H1 (cell line): Measurements from ENCODE around the gene PLB1. TPM values are rescaled to one million over a fixed set of nuclear protein-coding genes. Genes with fewer than 3 reads are reported as not detected.

Experiments used
- CTCF ChIA-PET: fragments of 300-600 bp; sonication (Branson Sonifier 250); formaldehyde crosslinking; loops from one replicate; lab custom pipeline; 2021; ENCODE audit not compliant: partially characterized antibody; lab: Charles Lee
- POLR2A ChIA-PET: fragments of 300-600 bp; sonication (Branson Sonifier 250); formaldehyde crosslinking; loops from one replicate; lab custom pipeline; 2021; ENCODE audit warnings: inconsistent platforms; ENCODE audit not compliant: partially characterized antibody; lab: Charles Lee
- DNase-seq, 2 experiments: peaks; one replicate each; pipeline versions ENCODE4 v3.0.0 to v3.0.0-alpha.2; 2010 to 2022; ENCODE audit warnings: low spot score in 2 of 2, low read depth in 1 of 2, mixed read lengths in 1 of 2
- FAIRE-seq: peaks from 2 replicates; lab custom pipeline; 2011; peaks lifted over from hg19 to GRCh38; lab: Jason Lieb, UNC
- H2AFZ ChIP-seq: 2 replicates; pipeline ENCODE4 v1.8.1; 2012; ENCODE audit warnings: low read length, inconsistent platforms
- H2AK5ac ChIP-seq: 2 replicates; pipeline ENCODE4 v1.6.1; 2013; ENCODE audit warnings: low read depth, low read length
- H2BK120ac ChIP-seq: replicated peaks from 2 replicates; pipeline ENCODE3; 2013; ENCODE audit warnings: low read depth, low read length, inconsistent platforms
- H2BK12ac ChIP-seq: 2 replicates; pipeline ENCODE4 v1.6.1; 2013; ENCODE audit warnings: low read depth, low read length
- H2BK15ac ChIP-seq: 2 replicates; pipeline ENCODE4 v1.6.1; 2013; ENCODE audit warnings: low read length
- H2BK20ac ChIP-seq: 2 replicates; pipeline ENCODE4 v1.6.1; 2013; ENCODE audit warnings: low read length
- H2BK5ac ChIP-seq: 2 replicates; pipeline ENCODE4 v1.6.1; 2013; ENCODE audit warnings: low read depth, low read length
- H3K14ac ChIP-seq: 2 replicates; pipeline ENCODE4 v1.6.1; 2013; ENCODE audit warnings: inconsistent platforms; ENCODE audit not compliant: insufficient read length
- H3K18ac ChIP-seq: 2 replicates; pipeline ENCODE4 v1.6.1; 2013; ENCODE audit warnings: low read length; ENCODE audit errors: extremely low read depth
- H3K23ac ChIP-seq: 2 replicates; pipeline ENCODE4 v1.6.1; 2013; ENCODE audit warnings: inconsistent platforms; ENCODE audit not compliant: insufficient read length
- H3K23me2 ChIP-seq: 2 replicates; pipeline ENCODE4 v1.6.1; 2013; ENCODE audit warnings: low read depth, low read length
- H3K27ac ChIP-seq: 2 replicates; pipeline ENCODE4 v1.6.1; 2011; ENCODE audit warnings: low read depth, low read length, inconsistent platforms
- H3K27me3 ChIP-seq, 4 experiments: replicated peaks in 1 of 4; 1 replicate in 1 of 4; 2 replicates in 3 of 4; pipeline versions ENCODE4 v1.6.1 to v1.8.1; 2011 to 2013; ENCODE audit warnings: low read length in 3 of 4, mild to moderate bottlenecking in 3 of 4, inconsistent platforms in 2 of 4, mixed read lengths in 2 of 4, moderate library complexity in 1 of 4; ENCODE audit not compliant: control insufficient read depth in 3 of 4, insufficient read depth in 3 of 4; ENCODE audit errors: extremely low read depth in 1 of 4
- H3K36me3 ChIP-seq, 4 experiments: 2 replicates each; pipeline versions ENCODE4 v1.6.1 to v1.8.1; 2011 to 2013; ENCODE audit warnings: mild to moderate bottlenecking in 4 of 4, low read length in 3 of 4, moderate library complexity in 2 of 4, control low read depth in 1 of 4, inconsistent platforms in 1 of 4; ENCODE audit not compliant: insufficient read depth in 4 of 4, control insufficient read depth in 2 of 4
- H3K4ac ChIP-seq: replicated peaks from 2 replicates; pipeline ENCODE3; 2013; ENCODE audit warnings: low read length, low read depth, mixed read lengths, inconsistent platforms; ENCODE audit not compliant: insufficient read length
- H3K4me1 ChIP-seq, 4 experiments: replicated peaks in 1 of 4; 1 replicate in 1 of 4; 2 replicates in 3 of 4; pipeline versions ENCODE4 v1.6.1 to v1.8.1; 2011 to 2013; ENCODE audit warnings: low read length in 3 of 4, inconsistent platforms in 2 of 4, mixed read lengths in 1 of 4; ENCODE audit not compliant: insufficient read depth in 4 of 4, control insufficient read depth in 3 of 4
- H3K4me2 ChIP-seq, 2 experiments: 2 replicates each; pipeline versions ENCODE4 v1.6.1 to v1.8.1; 2011 to 2013; ENCODE audit warnings: low read depth in 2 of 2, low read length in 2 of 2, control low read depth in 1 of 2, inconsistent platforms in 1 of 2, mild to moderate bottlenecking in 1 of 2; ENCODE audit not compliant: insufficient read depth in 1 of 2
- H3K4me3 ChIP-seq, 4 experiments: fragments of 200-600, 300-600 bp in 1 of 4; sonication (generic), shearing (Covaris generic), sonication (Bioruptor Twin) in 1 of 4; 2 replicates each; pipeline versions ENCODE4 v1.5.1 to v1.8.1; 2011 to 2016; ENCODE audit warnings: low read length in 4 of 4, low read depth in 3 of 4, control low read depth in 2 of 4, inconsistent platforms in 2 of 4, mild to moderate bottlenecking in 2 of 4, mixed read lengths in 1 of 4, moderate library complexity in 1 of 4; ENCODE audit not compliant: insufficient read depth in 2 of 4; ENCODE audit errors: extremely low read depth in 1 of 4
- H3K56ac ChIP-seq: replicated peaks from 2 replicates; pipeline ENCODE3; 2013; ENCODE audit warnings: low read depth, mild to moderate bottlenecking, mixed read lengths, low read length, inconsistent platforms; ENCODE audit not compliant: insufficient read length
- H3K79me1 ChIP-seq: 2 replicates; pipeline ENCODE4 v1.6.1; 2013; ENCODE audit warnings: low read depth, low read length, control low read depth
- H3K79me2 ChIP-seq, 2 experiments: 2 replicates each; pipeline versions ENCODE4 v1.6.1 to v1.8.1; 2012 to 2013; ENCODE audit warnings: low read length in 2 of 2, mild to moderate bottlenecking in 2 of 2, inconsistent platforms in 1 of 2; ENCODE audit not compliant: insufficient read depth in 2 of 2, control insufficient read depth in 1 of 2
- H3K9ac ChIP-seq, 4 experiments: replicated peaks in 1 of 4; 1 replicate in 1 of 4; 2 replicates in 3 of 4; pipeline versions ENCODE4 v1.6.1 to v1.8.1; 2011 to 2013; ENCODE audit warnings: low read depth in 3 of 4, low read length in 3 of 4, control low read depth in 2 of 4, mild to moderate bottlenecking in 2 of 4, moderate library complexity in 2 of 4, inconsistent platforms in 1 of 4; ENCODE audit errors: extremely low read depth in 1 of 4
- H3K9me3 ChIP-seq, 2 experiments: 2 replicates each; pipeline versions ENCODE4 v1.6.1 to v1.8.1; 2012 to 2013; ENCODE audit warnings: mild to moderate bottlenecking in 2 of 2, moderate library complexity in 2 of 2, control low read depth in 1 of 2, inconsistent platforms in 1 of 2, low read depth in 1 of 2, low read length in 1 of 2, mixed read lengths in 1 of 2; ENCODE audit not compliant: insufficient read depth in 2 of 2
- H4K20me1 ChIP-seq, 2 experiments: replicated peaks in 1 of 2; 2 replicates each; pipeline versions ENCODE3 to v1.8.1; 2011 to 2013; ENCODE audit warnings: inconsistent platforms in 2 of 2, low read length in 2 of 2, mild to moderate bottlenecking in 1 of 2; ENCODE audit not compliant: insufficient read depth in 2 of 2, control insufficient read depth in 1 of 2
- H4K5ac ChIP-seq: 2 replicates; pipeline ENCODE4 v1.6.1; 2013; ENCODE audit warnings: low read length, low read depth, mixed read lengths, inconsistent platforms; ENCODE audit not compliant: insufficient read length
- H4K8ac ChIP-seq: 2 replicates; pipeline ENCODE4 v1.8.0; 2013; ENCODE audit warnings: mild to moderate bottlenecking, moderate library complexity, low read length, inconsistent platforms; ENCODE audit not compliant: insufficient read depth; ENCODE audit errors: extremely low read depth
- H4K91ac ChIP-seq: replicated peaks from 2 replicates; pipeline ENCODE3; 2013; ENCODE audit warnings: low read length, mixed read lengths, inconsistent platforms; ENCODE audit not compliant: insufficient read length
- ASH2L ChIP-seq: fragments of 200-600, 300-600 bp; sonication (generic); IDR thresholded peaks from one replicate; pipeline ENCODE4 v1.7.1; 2017; ENCODE audit warnings: low read length
- BRCA1 ChIP-seq: IDR thresholded peaks from 2 replicates; pipeline ENCODE4 v1.6.1; 2012; ENCODE audit warnings: low read depth, low read length, improper control_type of control experiment
- CEBPB ChIP-seq: IDR thresholded peaks from 2 replicates; pipeline ENCODE4 v1.6.1; 2012; ENCODE audit warnings: low read depth, low read length
- EP300 ChIP-seq, 2 experiments: IDR thresholded peaks; 1 replicate in 1 of 2; 2 replicates in 1 of 2; pipeline ENCODE4 v1.6.1; 2011 to 2012; ENCODE audit warnings: low read depth in 2 of 2, low read length in 2 of 2, mild to moderate bottlenecking in 2 of 2, borderline replicate concordance in 1 of 2, inconsistent platforms in 1 of 2, moderate library complexity in 1 of 2
- FOSL1 ChIP-seq: IDR thresholded peaks from 2 replicates; pipeline ENCODE4 v1.6.1; 2011; ENCODE audit warnings: mild to moderate bottlenecking, low read depth, low read length, moderate library complexity; ENCODE audit not compliant: insufficient read depth
- HDAC2 ChIP-seq, 2 experiments: fragments of 300-600 bp in 1 of 2; sonication (generic) in 1 of 2; IDR thresholded peaks; 2 replicates each; pipeline ENCODE4 v1.6.1; 2011 to 2012; ENCODE audit warnings: low read depth in 2 of 2, low read length in 2 of 2, mild to moderate bottlenecking in 2 of 2, moderate library complexity in 2 of 2, borderline replicate concordance in 1 of 2, inconsistent platforms in 1 of 2
- JUN ChIP-seq: IDR thresholded peaks from 2 replicates; pipeline ENCODE4 v1.6.1; 2011; ENCODE audit warnings: low read depth, mild to moderate bottlenecking, improper control_type of control experiment, low read length
- JUND ChIP-seq: IDR thresholded peaks from 2 replicates; pipeline ENCODE4 v1.6.1; 2011; ENCODE audit warnings: mild to moderate bottlenecking, improper control_type of control experiment, low read length
- MAFK ChIP-seq: IDR thresholded peaks from 2 replicates; pipeline ENCODE4 v1.6.1; 2012; ENCODE audit warnings: low read depth, mild to moderate bottlenecking, improper control_type of control experiment, low read length
- MAX ChIP-seq: IDR thresholded peaks from 2 replicates; pipeline ENCODE4 v1.6.1; 2012; ENCODE audit warnings: inconsistent platforms
- POU5F1 ChIP-seq: IDR thresholded peaks from 2 replicates; pipeline ENCODE4 v1.6.1; 2011; ENCODE audit warnings: low read depth, mild to moderate bottlenecking, low read length, moderate library complexity
- SIN3A ChIP-seq, 2 experiments: IDR thresholded peaks in 1 of 2; conservative IDR thresholded peaks in 1 of 2; 2 replicates each; pipeline ENCODE4 v1.6.1; 2011 to 2012; ENCODE audit warnings: low read length in 2 of 2, improper control_type of control experiment in 1 of 2, low read depth in 1 of 2, mild to moderate bottlenecking in 1 of 2
- WGBS, 2 experiments: shearing (Covaris generic) in 1 of 2; methylation state at CpG; one replicate each; pipeline versions ENCODE4 v1.1.6 to v1.1.7; 2013 to 2015; ENCODE audit warnings: low lambda C conversion rate in 2 of 2, mixed read lengths in 2 of 2, inconsistent platforms in 1 of 2, low coverage in 1 of 2, missing lambda C conversion rate in 1 of 2; ENCODE audit not compliant: insufficient replicate concordance in 2 of 2, insufficient coverage in 1 of 2, insufficient read length in 1 of 2; ENCODE audit errors: extremely low coverage in 1 of 2, missing lambda C conversion rate in 1 of 2; 5-methylcytosine and 5-hydroxymethylcytosine counted together
- polyA plus RNA-seq, 7 experiments: library from polyadenylated mRNA; depleted of rRNA in 3 of 7; stranded (reverse) in 5 of 7; unstranded in 2 of 7; fragments of >200 nt in 5 of 7; fragments of 200-250 nt in 2 of 7; gene quantifications; 1 replicate in 5 of 7; 2 replicates in 1 of 7; 4 replicates in 1 of 7; pipeline versions ENCODE4 v1.2.1 to v1.2.3, GENCODE V29; 2011 to 2013; ENCODE audit warnings: missing spikeins in 2 of 7, mixed read lengths in 2 of 7
- total RNA-seq: library from RNA; stranded (reverse); fragmentation: NEBNext Ultra II Directional; extraction: Animal tissue kit (Norgen Biotek cat#: 25700); gene quantifications from 2 replicates; pipeline ENCODE4 v1.2.1, GENCODE V29; 2021
- TF ChIP-seq, protein P1 (sequence below): IDR thresholded peaks from 2 replicates; pipeline ENCODE4 v1.6.1; 2011; ENCODE audit warnings: low read depth, mild to moderate bottlenecking, low read length; ENCODE audit not compliant: insufficient read depth

PLB1 gene
- total and polyA plus RNA-seq, 2 of the 8 experiments (the other 6 are each of a cell fraction or from before 2014, with no cell fraction given): 0.20 to 0.36 TPM

- Histone ChIP-seq H3K4me1 (peaks cover 0 to 10% (median 2%) of the 10 kb centered on the region in 4 experiments; a peak in 2 of 7 replicates), H3K18ac (no peak overlapping the region), H4K91ac (no peak overlapping the region), H3K23me2 (no peaks in the 10 kb centered on the region), H3K56ac (no peak overlapping the region), H3K4me2 (no peak overlapping the region), H4K20me1 (no peaks in the 10 kb centered on the region), H2BK20ac (0 out of 2 replicates have a peak overlapping the region, but pooled peaks have one; percentile 9), H2BK5ac (peak overlapping the region; percentile 48; the same call in 1 of the 2 replicates), H3K9me3 (no peaks in the 10 kb centered on the region), H3K27me3 (no peaks in the 10 kb centered on the region), H3K36me3 (no peaks in the 10 kb centered on the region), H3K4ac (no peak overlapping the region), H3K4me3 (no peak overlapping the region), H3K14ac (no peak overlapping the region), H2BK120ac (no peak overlapping the region), H3K27ac (no peak overlapping the region), H3K9ac (no peak overlapping the region), H2AFZ (no peak overlapping the region), H2BK12ac (no peak overlapping the region), H4K5ac (no peak overlapping the region), H2AK5ac (no peak overlapping the region), H4K8ac (no peak overlapping the region), H3K79me2 (no peaks in the 10 kb centered on the region), H3K79me1 (no peaks in the 10 kb centered on the region), H3K23ac (no peak overlapping the region), H2BK15ac (no peak overlapping the region)
- ChIA-PET POLR2A (no interaction called here), CTCF (interaction anchor here (2.4 kb wide), 1 partner anchor 11 kb away, joined by 4 read pairs; no protein-coding TSS in a partner anchor)
- FAIRE-seq (no peak), DNase-seq (no peak)
- 85% methylated on average over 7 of the region's 7 CpGs; no CpG with 5 or more reads in 1 of the 2 experiments for WGBS, 2 experiments
- TF ChIP-seq JUND: no peak
- no peak for TF ChIP-seq MAX
- TF ChIP-seq ASH2L: no peak
- no peak for TF ChIP-seq JUN
- no peak for TF ChIP-seq SIN3A (conservative IDR thresholded peaks at IDR 0.05 in 1 of 2, IDR thresholded peaks at IDR 0.05 in 1 of 2; ENCODE audit: low read depth in 1 of 2, low read length in 2 of 2)
- no peak for TF ChIP-seq FOSL1
- TF ChIP-seq CEBPB: no peak
- TF ChIP-seq POU5F1: no peak
- no peak for TF ChIP-seq EP300 (IDR thresholded peaks at IDR 0.05; ENCODE audit: borderline replicate concordance in 1 of 2, low read depth in 2 of 2, low read length in 2 of 2)
- TF ChIP-seq, protein P1, sequence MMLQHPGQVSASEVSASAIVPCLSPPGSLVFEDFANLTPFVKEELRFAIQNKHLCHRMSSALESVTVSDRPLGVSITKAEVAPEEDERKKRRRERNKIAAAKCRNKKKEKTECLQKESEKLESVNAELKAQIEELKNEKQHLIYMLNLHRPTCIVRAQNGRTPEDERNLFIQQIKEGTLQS: no peak
- TF ChIP-seq HDAC2 (IDR thresholded peaks at IDR 0.05; ENCODE audit: borderline replicate concordance in 1 of 2, low read depth in 2 of 2, low read length in 2 of 2): no peak
- no peak for TF ChIP-seq MAFK
- TF ChIP-seq BRCA1: no peak
Measured at GRCh38 chr2:28644760-28645159, 148.9 kb downstream of the PLB1 start.
